OCI-LY3 (cell line): ENCODE data around the gene SLC12A7.

ENCODE experiments used
- CTCF ChIP-seq: fragments of 200-600, 300-600 bp; sonication (generic); IDR thresholded peaks from 2 replicates; pipeline ENCODE4 v1.5.1; 2014; ENCODE audit warnings: antibody characterized with exemption, low read length, low read depth
- EZH2phosphoT487 ChIP-seq: fragments of 200-600 bp; shearing (Covaris generic); IDR thresholded peaks from 2 replicates; pipeline ENCODE4 v1.6.1; 2018; ENCODE audit warnings: antibody characterized with exemption, mixed run types, low read depth

GRCh38 chr5:1009359-1010180 is 102.3 kb downstream of the SLC12A7 start:
- TF ChIP-seq CTCF (no peak), EZH2phosphoT487 (no peak)
